H9 (cell line): ENCODE results near the gene AK4. TPM values are rescaled to one million over a fixed set of nuclear protein-coding genes. Genes with fewer than 3 reads are reported as not detected.

Experiments used
- DNase-seq: peaks from one replicate; pipeline ENCODE4 v3.0.0-alpha.2; 2017
- H2AFZ ChIP-seq: one replicate; pipeline ENCODE4 v1.6.1; 2013; ENCODE audit warnings: mild to moderate bottlenecking, low read length, control low read depth, moderate library complexity
- H2AK5ac ChIP-seq: 2 replicates; pipeline ENCODE4 v1.6.1; 2013; ENCODE audit warnings: low read length, control low read depth, mixed read lengths; ENCODE audit not compliant: insufficient read length
- H2BK120ac ChIP-seq: one replicate; pipeline ENCODE4 v1.6.1; 2013; ENCODE audit warnings: low read depth, mild to moderate bottlenecking, low read length, control low read depth, inconsistent platforms; ENCODE audit not compliant: poor library complexity, severe bottlenecking
- H2BK12ac ChIP-seq: 2 replicates; pipeline ENCODE4 v1.6.1; 2013; ENCODE audit warnings: low read length, control low read depth, mixed read lengths, low read depth; ENCODE audit not compliant: insufficient read length
- H2BK15ac ChIP-seq: 2 replicates; pipeline ENCODE4 v1.6.1; 2013; ENCODE audit warnings: low read depth, low read length, control low read depth
- H2BK20ac ChIP-seq: one replicate; pipeline ENCODE4 v1.6.1; 2013; ENCODE audit warnings: low read depth, mild to moderate bottlenecking, low read length, control low read depth, inconsistent platforms; ENCODE audit not compliant: poor library complexity, severe bottlenecking
- H2BK5ac ChIP-seq: 2 replicates; pipeline ENCODE4 v1.6.1; 2013; ENCODE audit warnings: low read length, control low read depth, mixed read lengths; ENCODE audit not compliant: insufficient read length
- H3K14ac ChIP-seq: 2 replicates; pipeline ENCODE4 v1.6.1; 2013; ENCODE audit warnings: low read length, control low read depth; ENCODE audit not compliant: insufficient read depth
- H3K18ac ChIP-seq: 2 replicates; pipeline ENCODE4 v1.6.1; 2013; ENCODE audit warnings: low read depth, mild to moderate bottlenecking, mixed read lengths, low read length, control low read depth; ENCODE audit not compliant: insufficient read length
- H3K23ac ChIP-seq: 2 replicates; pipeline ENCODE4 v1.6.1; 2013; ENCODE audit warnings: low read length, control low read depth, mixed read lengths, low read depth; ENCODE audit not compliant: insufficient read length
- H3K23me2 ChIP-seq: 2 replicates; pipeline ENCODE4 v1.6.1; 2013; ENCODE audit warnings: low read depth, mild to moderate bottlenecking, mixed read lengths, low read length, control low read depth; ENCODE audit not compliant: insufficient read length, poor library complexity, severe bottlenecking
- H3K27ac ChIP-seq: 2 replicates; pipeline ENCODE4 v1.5.1; 2013; ENCODE audit warnings: low read length, control low read depth, mixed read lengths, low read depth; ENCODE audit not compliant: insufficient read length
- H3K27me3 ChIP-seq: 2 replicates; pipeline ENCODE4 v1.6.1; 2013; ENCODE audit warnings: low read length, control low read depth, inconsistent platforms; ENCODE audit not compliant: insufficient read depth
- H3K4ac ChIP-seq: 2 replicates; pipeline ENCODE4 v1.6.1; 2013; ENCODE audit warnings: low read depth, mild to moderate bottlenecking, control low read depth, inconsistent platforms, low read length, moderate library complexity
- H3K4me1 ChIP-seq: 2 replicates; pipeline ENCODE4 v1.6.1; 2013; ENCODE audit warnings: low read length, control low read depth, inconsistent platforms; ENCODE audit not compliant: insufficient read depth
- H3K4me2 ChIP-seq: 2 replicates; pipeline ENCODE4 v1.6.1; 2013; ENCODE audit warnings: low read length, control low read depth, mixed read lengths; ENCODE audit not compliant: insufficient read length, insufficient read depth
- H3K56ac ChIP-seq: 2 replicates; pipeline ENCODE4 v1.6.1; 2013; ENCODE audit warnings: low read depth, mild to moderate bottlenecking, mixed read lengths, low read length, control low read depth; ENCODE audit not compliant: insufficient read length
- H3K79me1 ChIP-seq: 2 replicates; pipeline ENCODE4 v1.6.1; 2013; ENCODE audit warnings: low read depth, mild to moderate bottlenecking, moderate library complexity, low read length, control low read depth, inconsistent platforms; ENCODE audit not compliant: insufficient read depth, poor library complexity, severe bottlenecking
- H3K79me2 ChIP-seq: 2 replicates; pipeline ENCODE4 v1.6.1; 2013; ENCODE audit warnings: low read length, control low read depth, inconsistent platforms; ENCODE audit not compliant: insufficient read depth
- H3K9ac ChIP-seq: 2 replicates; pipeline ENCODE4 v1.6.1; 2013; ENCODE audit warnings: low read length, control low read depth, mixed read lengths; ENCODE audit not compliant: insufficient read length; ENCODE audit errors: extremely low read depth
- H3K9me3 ChIP-seq: one replicate; pipeline ENCODE4 v1.6.1; 2013; ENCODE audit warnings: low read depth, low read length, inconsistent platforms; ENCODE audit not compliant: control insufficient read depth
- H3T11ph ChIP-seq: one replicate; pipeline ENCODE4 v1.6.1; 2013; ENCODE audit warnings: mild to moderate bottlenecking, low read length, control low read depth, inconsistent platforms
- H4K20me1 ChIP-seq: one replicate; pipeline ENCODE4 v1.6.1; 2013; ENCODE audit not compliant: control insufficient read depth, insufficient read length, insufficient read depth
- H4K5ac ChIP-seq: 2 replicates; pipeline ENCODE4 v1.6.1; 2013; ENCODE audit warnings: low read depth, mild to moderate bottlenecking, mixed read lengths, low read length, control low read depth; ENCODE audit not compliant: insufficient read length
- H4K8ac ChIP-seq: replicated peaks from 2 replicates; pipeline ENCODE4 v1.6.1; 2013; ENCODE audit warnings: low read length, control low read depth, mixed read lengths, low read depth; ENCODE audit not compliant: insufficient read length
- H4K91ac ChIP-seq: 2 replicates; pipeline ENCODE4 v1.6.1; 2013; ENCODE audit warnings: low read depth, mild to moderate bottlenecking, moderate library complexity, mixed read lengths, low read length, control low read depth; ENCODE audit not compliant: insufficient read length
- H3K27ac Mint-ChIP-seq, 3 experiments: 2 replicates in 2 of 3; 3 replicates in 1 of 3; pipeline ENCODE4 v1.8.0; 2020 to 2021; ENCODE audit warnings: mixed read lengths in 3 of 3, mild to moderate bottlenecking in 1 of 3, moderate library complexity in 1 of 3
- H3K27me3 Mint-ChIP-seq: 2 replicates; pipeline ENCODE4 v1.8.0; 2021; ENCODE audit warnings: low read depth, mild to moderate bottlenecking, moderate library complexity, mixed read lengths
- H3K36me3 Mint-ChIP-seq, 3 experiments: 2 replicates in 2 of 3; 3 replicates in 1 of 3; pipeline ENCODE4 v1.8.0; 2020 to 2021; ENCODE audit warnings: low read depth in 3 of 3, mixed read lengths in 3 of 3; ENCODE audit not compliant: insufficient read depth in 1 of 3
- H3K4me1 Mint-ChIP-seq, 2 experiments: 2 replicates each; pipeline ENCODE4 v1.8.0; 2020; ENCODE audit warnings: mixed read lengths in 2 of 2
- H3K4me3 Mint-ChIP-seq, 2 experiments: 2 replicates in 1 of 2; 3 replicates in 1 of 2; pipeline ENCODE4 v1.8.0; 2020 to 2021; ENCODE audit warnings: mild to moderate bottlenecking in 2 of 2, mixed read lengths in 2 of 2, moderate library complexity in 1 of 2
- H3K9me3 Mint-ChIP-seq, 2 experiments: 2 replicates in 1 of 2; 3 replicates in 1 of 2; pipeline ENCODE4 v1.8.0; 2020; ENCODE audit warnings: mild to moderate bottlenecking in 2 of 2, mixed read lengths in 2 of 2, moderate library complexity in 1 of 2
- CTCF ChIP-seq: fragments of 200-600 bp; sonication (generic); conservative IDR thresholded peaks from 3 replicates; pipeline ENCODE4 v1.8.0; 2021; ENCODE audit warnings: antibody characterized with exemption, mild to moderate bottlenecking
- WGBS: extraction: QIAGEN DNeasy Blood & Tissue Kit; methylation state at CpG from one replicate; pipeline ENCODE4 v1.1.7; 2013; ENCODE audit warnings: missing lambda C conversion rate, low lambda C conversion rate, mixed read lengths; ENCODE audit not compliant: insufficient read length; ENCODE audit errors: extremely low coverage; 5-methylcytosine and 5-hydroxymethylcytosine counted together
- total RNA-seq: library from RNA; stranded (reverse); gene quantifications from 2 replicates; pipeline ENCODE4 v1.2.1, GENCODE V29; 2021

AK4 gene
- total RNA-seq, 1 experiment from 2014 or later = 45.6 TPM

- H3K79me2 ChIP-seq = no peaks in the 10 kb centered on the region
- H3K4ac ChIP-seq = no peak overlapping the region
- no peak overlapping the region for H4K5ac ChIP-seq
- no peak overlapping the region for H3K56ac ChIP-seq
- H3K27me3 Mint-ChIP-seq = peaks cover 28% of the 10 kb centered on the region
- no peak overlapping the region for H3K18ac ChIP-seq
- no peaks in the 10 kb centered on the region; a peak in 2 of 5 replicates for H3K9me3 Mint-ChIP-seq
- H2BK20ac ChIP-seq = no peak overlapping the region
- H2BK5ac ChIP-seq = no peak overlapping the region
- no peak overlapping the region for H2BK15ac ChIP-seq
- no peaks in the 10 kb centered on the region; a peak in 1 of 7 replicates for H3K36me3 Mint-ChIP-seq
- H3K9ac ChIP-seq = no peak overlapping the region
- no peaks in the 10 kb centered on the region for H3K79me1 ChIP-seq
- no peak overlapping the region for H3T11ph ChIP-seq
- H3K4me2 ChIP-seq = no peak overlapping the region
- no peak overlapping the region for H3K27ac Mint-ChIP-seq
- DNase-seq = no peak
- H4K20me1 ChIP-seq = no peaks in the 10 kb centered on the region
- H4K91ac ChIP-seq = no peak overlapping the region
- no peak for TF ChIP-seq CTCF
- H4K8ac ChIP-seq = no peak overlapping the region
- peaks cover 14% of the 10 kb centered on the region for H3K23me2 ChIP-seq
- H3K14ac ChIP-seq = no peak overlapping the region
- no CpG with 5 or more reads among the region's 2 CpGs for WGBS
- H3K4me3 Mint-ChIP-seq = no peak overlapping the region
- no peaks in the 10 kb centered on the region for H3K9me3 ChIP-seq
- no peak overlapping the region for H3K27ac ChIP-seq
- H2AFZ ChIP-seq = no peak overlapping the region
- H2AK5ac ChIP-seq = no peak overlapping the region
- peaks cover 14% of the 10 kb centered on the region in 2 experiments for H3K4me1 Mint-ChIP-seq
- H2BK120ac ChIP-seq = no peak overlapping the region
- no peaks in the 10 kb centered on the region for H3K4me1 ChIP-seq
- H3K23ac ChIP-seq = no peak overlapping the region
- no peaks in the 10 kb centered on the region; the same call in 1 of the 2 replicates for H3K27me3 ChIP-seq
- no peak overlapping the region for H2BK12ac ChIP-seq
Observed at GRCh38 chr1:65250826-65251225, 102.8 kb downstream of the AK4 start.
